ENCODE measurements around the gene INCENP.
A peak's percentile ranks its signal among the peaks of the same experiment; 100 is the strongest.

- TF ChIP-seq CTCF (IDR thresholded peaks at IDR 0.05) (peak; percentile 71), EZH2 (IDR thresholded peaks at IDR 0.05; ENCODE audit: borderline replicate concordance, insufficient read depth, low read depth, low read length, poor library complexity, severe bottlenecking) (no peak)
These were observed 47.5 kb downstream of the INCENP start for GRCh38 chr11:62171261-62171723.

Data from B cell (primary cell).